HG03159 (cell line): ENCODE data around the gene ABHD8.
A peak's percentile ranks its signal among the peaks of the same experiment; 100 is the strongest.
"Not testable (repeated sequence)": the region's sequence is repeated elsewhere in the genome, so short reads cannot be mapped to it uniquely, and the experiment has no call there.

Experiments
- ATAC-seq: cut with Tn5 transposase; IDR thresholded peaks from one replicate; pipeline ENCODE4 v1.9.1; 2021; ENCODE audit warnings: mild to moderate bottlenecking, moderate library complexity; ENCODE audit not compliant: unreplicated experiment

ABHD8 gene

DNA sequence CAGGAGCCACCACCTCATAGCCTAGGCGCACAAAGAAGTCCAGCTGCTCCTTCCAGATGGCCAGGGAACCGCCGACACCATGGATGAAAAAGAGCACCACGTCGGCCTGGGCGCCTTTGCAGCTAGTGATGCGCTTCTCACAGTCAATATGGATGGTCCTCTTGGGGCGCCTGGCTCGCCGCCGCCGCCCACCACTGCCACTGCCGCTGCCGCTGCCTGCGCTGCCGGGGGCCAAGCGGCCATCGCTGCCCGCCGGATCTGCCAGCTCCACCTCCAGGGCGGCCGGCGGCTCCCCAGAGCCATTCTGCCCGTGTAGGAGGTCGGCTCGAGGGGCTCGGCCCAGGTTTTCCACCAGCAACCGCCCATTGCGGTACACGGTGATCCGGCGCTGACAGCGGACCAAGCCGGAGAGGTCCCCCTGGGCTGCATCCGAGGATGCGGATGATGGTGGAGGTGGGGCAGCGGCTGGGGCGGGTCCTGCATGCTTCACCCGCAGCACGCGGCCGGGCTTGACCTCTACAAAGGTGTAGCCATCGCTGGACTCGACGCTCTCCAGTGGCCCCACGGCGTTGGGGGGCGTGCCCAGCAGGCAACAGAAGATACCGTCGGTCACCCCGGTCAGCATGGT, 2.1 kb downstream of the ABHD8 start:
- ATAC-seq, result no peak

DNA sequence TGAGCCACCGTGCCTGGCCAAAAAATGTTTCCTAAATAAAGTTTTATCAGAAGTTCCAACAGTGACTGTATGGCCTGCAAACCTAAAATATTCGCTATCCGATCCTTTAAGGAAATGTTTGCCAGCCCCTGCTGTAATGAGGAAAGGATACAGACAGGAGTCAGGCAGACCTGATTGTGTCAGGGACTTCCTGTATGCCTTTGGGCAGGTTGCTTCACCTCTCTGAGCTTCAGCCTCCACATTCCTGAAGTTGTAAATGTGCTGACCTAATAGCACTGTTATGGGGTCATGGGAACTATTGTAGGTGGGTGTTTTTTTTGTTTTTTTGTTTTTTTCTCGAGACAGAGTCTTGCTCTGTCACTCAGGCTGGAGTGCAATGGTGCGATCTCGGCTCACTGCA, 6.2 kb downstream of the ABHD8 start:
- no peak for ATAC-seq

- no peak for ATAC-seq
These were observed 7.0 kb downstream of the ABHD8 start for GRCh38 chr19:17296273-17296672.

GRCh38 chr19:17295551-17295950, 7.7 kb downstream of the ABHD8 start:
- ATAC-seq, result not testable (repeated sequence)

DNA sequence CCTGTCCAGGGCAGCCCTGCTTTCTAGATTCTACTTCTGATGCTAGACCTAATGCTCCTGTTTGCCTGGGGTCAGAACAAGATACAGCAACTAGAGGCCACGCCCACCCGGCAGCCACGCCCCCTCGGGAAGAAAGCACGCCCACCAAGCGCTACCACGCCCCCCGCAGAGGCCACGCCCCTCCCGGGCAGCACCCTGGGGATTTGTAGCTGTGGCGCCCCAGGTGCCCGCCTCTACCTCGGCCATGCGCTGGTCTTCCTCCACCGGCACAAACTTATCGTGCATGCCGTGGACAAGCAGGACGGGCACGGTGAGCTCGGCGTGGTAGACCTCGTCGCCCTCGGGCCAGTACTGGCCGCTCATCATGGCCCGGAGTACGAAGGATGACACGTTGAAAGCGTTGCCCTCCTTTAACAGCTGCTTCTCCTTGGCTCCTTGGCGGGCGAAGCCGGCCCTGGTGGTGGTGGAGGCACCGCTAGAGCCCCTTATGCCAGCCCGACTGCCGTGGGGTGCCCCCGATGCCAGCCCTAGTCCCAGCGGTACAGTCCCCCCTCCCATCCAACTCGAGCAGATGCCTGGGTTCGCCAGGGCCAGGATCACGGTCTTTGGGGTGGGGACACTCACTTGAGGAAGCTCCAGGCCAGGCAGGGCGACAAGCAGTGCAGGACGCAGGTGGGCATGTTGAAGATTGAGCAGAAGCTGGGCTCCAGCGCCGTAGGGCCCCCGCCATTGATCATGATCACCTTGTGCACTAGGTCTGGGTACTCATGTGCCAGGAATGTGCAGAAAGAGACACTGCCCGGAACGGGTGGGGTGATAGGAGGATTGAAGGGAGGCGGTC, 9.0 kb downstream of the ABHD8 start:
- no peak for ATAC-seq

DNA sequence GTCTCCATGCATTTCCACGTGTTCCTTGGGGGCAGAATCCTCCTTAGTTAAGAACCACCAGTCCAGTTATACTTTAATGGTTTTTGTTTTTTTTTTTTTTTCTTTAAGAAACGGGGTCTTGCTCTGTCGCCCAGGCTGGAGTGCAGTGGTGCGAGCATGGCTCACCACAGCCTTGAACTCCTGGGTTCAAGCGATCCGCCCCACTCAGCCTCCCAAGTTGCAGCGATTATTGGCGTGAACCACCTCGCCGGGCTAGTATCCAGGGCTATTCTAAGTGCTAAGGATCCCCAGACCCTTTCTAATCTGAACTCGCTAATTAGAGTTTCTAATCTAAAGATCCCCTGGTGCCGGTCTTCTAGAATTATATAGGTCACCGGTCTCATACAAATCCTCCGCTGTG, 9.6 kb downstream of the ABHD8 start:
- ATAC-seq, result no peak

- ATAC-seq, result peak; percentile 81
These were observed 10.7 kb downstream of the ABHD8 start for GRCh38 chr19:17292301-17293074.

GRCh38 chr19:17289489-17289888, 13.7 kb downstream of the ABHD8 start:
- no peak for ATAC-seq

- no peak for ATAC-seq
These were observed 16.5 kb downstream of the ABHD8 start for GRCh38 chr19:17286752-17287151.

DNA sequence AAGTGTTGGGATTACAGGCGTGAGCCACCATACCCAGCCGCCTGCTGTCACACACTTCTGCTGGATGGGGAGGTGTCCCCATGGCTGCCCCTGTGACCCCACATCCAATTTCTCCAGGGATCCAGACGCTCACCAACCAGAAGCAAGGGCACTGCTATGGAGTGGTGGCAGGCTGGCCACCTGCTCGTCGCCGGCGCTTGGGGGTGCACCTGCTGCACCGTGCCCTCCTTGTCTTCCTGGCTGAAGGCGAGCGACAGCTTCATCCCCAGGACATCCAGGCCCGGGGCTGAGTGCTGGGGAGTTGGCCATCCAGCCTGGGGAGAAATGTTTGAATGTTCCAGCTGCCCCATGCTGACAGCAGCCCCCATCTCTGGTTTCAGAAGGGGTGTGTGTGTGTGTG, 17.0 kb downstream of the ABHD8 start:
- no peak for ATAC-seq

DNA sequence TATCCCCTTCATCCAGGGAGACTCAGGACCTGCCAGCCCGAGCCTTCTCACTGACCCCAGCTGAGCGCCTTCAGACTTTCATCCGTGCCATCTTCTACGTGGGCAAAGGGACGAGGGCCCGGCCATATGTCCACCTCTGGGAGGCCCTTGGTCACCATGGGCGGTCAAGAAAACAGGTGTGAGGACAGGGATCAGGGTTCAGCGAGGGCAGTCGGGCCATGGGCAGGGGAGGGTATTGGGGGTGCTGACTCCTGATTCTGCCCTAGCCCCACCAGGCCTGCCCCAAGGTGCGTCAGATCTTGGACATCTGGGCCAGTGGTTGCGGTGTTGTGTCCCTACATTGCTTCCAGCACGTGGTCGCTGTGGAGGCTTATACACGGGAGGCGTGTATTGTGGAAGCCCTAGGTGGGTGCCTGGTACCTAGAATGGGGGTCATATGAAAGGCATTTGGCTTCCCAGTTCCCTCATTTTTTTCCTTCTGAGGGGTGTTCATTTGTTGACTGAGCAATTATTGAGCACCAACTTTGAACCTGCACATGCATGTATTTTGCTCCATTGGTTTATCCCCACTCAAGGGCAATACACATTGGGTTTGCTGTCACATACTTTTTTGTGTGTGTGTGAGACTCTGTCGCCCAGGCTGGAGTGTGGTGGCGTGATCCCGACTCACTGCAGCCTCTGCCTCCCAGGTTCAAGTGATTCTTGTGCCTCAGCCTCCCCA, 17.6 kb downstream of the ABHD8 start:
- no peak for ATAC-seq

DNA sequence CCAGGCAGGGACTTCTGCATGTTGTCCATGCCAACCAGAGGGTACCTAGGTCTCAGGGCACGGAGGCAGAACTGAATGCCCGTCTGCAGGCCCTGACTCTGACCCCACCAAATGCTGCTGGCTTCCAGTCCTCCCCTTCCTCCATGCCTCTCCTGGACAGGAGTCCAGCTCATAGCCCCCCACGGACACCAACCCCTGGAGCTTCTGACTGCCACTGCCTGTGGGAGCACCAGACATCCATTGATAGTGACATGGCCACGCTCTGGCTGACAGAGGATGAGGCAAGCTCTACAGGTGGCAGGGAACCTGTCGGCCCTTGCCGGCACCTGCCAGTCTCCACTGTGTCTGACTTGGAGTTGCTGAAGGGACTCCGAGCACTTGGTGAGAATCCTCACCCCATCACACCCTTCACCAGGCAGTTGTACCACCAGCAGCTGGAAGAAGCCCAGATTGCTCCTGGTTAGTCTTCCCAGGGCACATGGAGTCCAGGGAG, 19.7 kb downstream of the ABHD8 start:
- no peak for ATAC-seq

DNA sequence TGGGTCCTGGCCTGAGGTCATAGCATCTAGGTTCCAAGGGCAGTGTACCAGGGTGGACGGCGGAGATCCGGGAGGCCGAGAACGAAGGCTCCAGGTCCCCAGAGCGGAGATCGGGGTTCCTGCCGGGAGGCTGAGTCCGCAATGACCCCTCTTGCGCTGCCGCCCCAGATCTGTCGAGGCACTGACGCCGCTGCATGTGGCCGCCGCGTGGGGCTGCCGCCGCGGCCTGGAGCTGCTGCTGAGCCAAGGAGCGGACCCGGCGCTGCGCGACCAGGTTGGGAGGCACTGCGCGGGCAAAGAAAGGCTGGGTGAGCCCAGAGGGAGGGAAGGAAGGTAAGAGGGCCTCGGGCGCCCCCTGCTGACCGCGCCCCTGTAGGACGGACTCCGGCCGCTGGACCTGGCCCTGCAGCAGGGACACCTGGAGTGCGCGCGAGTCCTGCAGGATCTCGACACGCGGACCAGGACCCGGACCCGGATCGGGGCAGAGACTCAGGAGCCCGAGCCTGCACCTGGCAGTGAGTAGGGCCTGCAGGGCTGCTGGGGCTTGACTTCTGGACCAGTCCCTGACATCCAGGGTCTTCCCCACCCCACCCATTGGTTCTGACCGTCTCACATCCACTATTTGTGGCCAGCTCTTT, 20.6 kb downstream of the ABHD8 start:
- peak; percentile 63 for ATAC-seq

GRCh38 chr19:17281391-17282304, 21.6 kb downstream of the ABHD8 start, which contains the start of gene ANKLE1:
TSS of gene ANKLE1 (plus strand) at chr19:17281901. CDS start at chr19:17281921, 20 bp downstream.
- no peak for ATAC-seq

DNA sequence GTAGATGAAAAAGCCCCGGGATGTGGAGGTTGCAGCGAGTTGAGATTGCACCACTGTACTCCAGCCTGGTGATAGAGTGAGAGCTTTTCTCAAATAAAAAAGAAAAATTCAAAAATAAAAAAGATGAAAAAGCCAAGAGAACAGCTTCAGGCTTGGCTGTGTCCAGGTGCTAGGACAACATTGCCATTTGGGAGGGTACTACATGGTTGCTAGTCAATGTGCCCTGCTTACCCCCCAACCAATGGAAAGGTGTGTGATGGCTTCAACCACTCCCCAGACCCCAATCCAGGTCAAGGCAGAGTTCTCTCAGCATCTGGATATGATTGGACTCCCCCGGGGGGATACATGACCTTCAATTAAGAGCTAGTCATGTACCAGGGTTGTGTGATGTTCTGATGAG, 23.8 kb downstream of the ABHD8 start:
- no peak for ATAC-seq

GRCh38 chr19:17275441-17276175, 27.6 kb downstream of the ABHD8 start:
- ATAC-seq, result no peak

DNA sequence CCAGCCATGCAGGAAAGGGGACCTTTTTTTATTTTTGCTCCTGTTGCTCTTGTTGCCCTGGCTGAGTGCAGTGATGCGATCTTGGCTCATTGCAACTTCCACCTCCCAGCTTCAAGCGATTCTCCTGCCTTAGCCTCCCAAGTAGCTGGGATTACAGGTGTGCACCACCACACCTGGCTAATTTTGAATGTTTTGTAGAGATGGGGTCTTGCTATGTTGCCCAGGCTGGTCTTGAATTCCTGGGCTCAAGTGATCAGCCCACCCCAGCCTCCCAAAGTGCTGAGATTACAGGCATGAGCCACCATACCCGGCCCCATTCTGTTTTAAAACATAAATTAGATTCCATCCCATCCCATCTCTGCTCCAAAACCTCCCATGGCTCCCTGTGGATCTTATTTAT, 28.3 kb downstream of the ABHD8 start:
- ATAC-seq, result not testable (repeated sequence)

DNA sequence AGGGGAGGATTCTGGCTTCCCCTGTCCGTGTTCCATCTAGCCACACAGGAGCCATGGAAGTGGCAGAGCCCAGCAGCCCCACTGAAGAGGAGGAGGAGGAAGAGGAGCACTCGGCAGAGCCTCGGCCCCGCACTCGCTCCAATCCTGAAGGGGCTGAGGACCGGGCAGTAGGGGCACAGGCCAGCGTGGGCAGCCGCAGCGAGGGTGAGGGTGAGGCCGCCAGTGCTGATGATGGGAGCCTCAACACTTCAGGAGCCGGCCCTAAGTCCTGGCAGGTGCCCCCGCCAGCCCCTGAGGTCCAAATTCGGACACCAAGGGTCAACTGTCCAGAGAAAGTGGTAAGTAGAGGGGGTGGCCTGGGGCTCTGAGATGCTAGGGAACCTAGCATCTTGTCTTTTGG, 34.5 kb downstream of the ABHD8 start:
- no peak for ATAC-seq
